ENCODE measurements around the gene GALNT7.
A peak's percentile ranks its signal among the peaks of the same experiment; 100 is the strongest.

GALNT7 gene

GRCh38 chr4:173169428-173170181 lies 994 bp downstream of the GALNT7 start:
- H3K4me2 ChIP-seq (ENCODE audit: low read length), result peak overlapping the region; percentile 92
- TF ChIP-seq CTCF (IDR thresholded peaks at IDR 0.05), result no peak
- H3K27ac ChIP-seq, result peak overlapping the region; percentile 76
- H3K36me3 ChIP-seq (ENCODE audit: control insufficient read depth, insufficient read depth, low read length), result no peaks in the 10 kb centered on the region
- no peaks in the 10 kb centered on the region for H3K27me3 ChIP-seq (ENCODE audit: control insufficient read depth, insufficient read depth, low read length)
- H3K4me1 ChIP-seq, result no peaks in the 10 kb centered on the region
- H2AFZ ChIP-seq, result peak overlapping the region; percentile 77
- peaks cover 10% of the 10 kb centered on the region for H3K79me2 ChIP-seq
- peak overlapping the region; percentile 69 for H3K4me3 ChIP-seq (ENCODE audit: low read depth, low read length)
- H3K9ac ChIP-seq, result no peak overlapping the region
- H3K9me3 ChIP-seq (ENCODE audit: control insufficient read depth, low read length), result no peaks in the 10 kb centered on the region

- Histone ChIP-seq H3K9ac (no peak overlapping the region), H3K27me3 (ENCODE audit: control insufficient read depth, insufficient read depth, low read length) (no peaks in the 10 kb centered on the region), H3K36me3 (ENCODE audit: control insufficient read depth, insufficient read depth, low read length) (no peaks in the 10 kb centered on the region), H3K4me2 (ENCODE audit: low read length) (peak overlapping the region; percentile 92), H3K4me1 (no peaks in the 10 kb centered on the region), H3K27ac (peak overlapping the region; percentile 76), H3K79me2 (peaks cover 10% of the 10 kb centered on the region), H2AFZ (peak overlapping the region; percentile 77), H3K9me3 (ENCODE audit: control insufficient read depth, low read length) (no peaks in the 10 kb centered on the region), H3K4me3 (ENCODE audit: low read depth, low read length) (peak overlapping the region; percentile 69)
- no peak for TF ChIP-seq CTCF (IDR thresholded peaks at IDR 0.05)
Observed at GRCh38 chr4:173170182-173170778, 1.7 kb downstream of the GALNT7 start.

- H3K4me3 ChIP-seq (ENCODE audit: low read depth, low read length), result no peak overlapping the region
- no peaks in the 10 kb centered on the region for H3K9me3 ChIP-seq (ENCODE audit: control insufficient read depth, low read length)
- H2AFZ ChIP-seq, result no peak overlapping the region
- H3K36me3 ChIP-seq (ENCODE audit: control insufficient read depth, insufficient read depth, low read length), result no peaks in the 10 kb centered on the region
- peaks cover 16% of the 10 kb centered on the region for H3K79me2 ChIP-seq
- no peak for TF ChIP-seq CTCF (IDR thresholded peaks at IDR 0.05)
- H3K4me2 ChIP-seq (ENCODE audit: low read length), result no peak overlapping the region
- no peak overlapping the region for H3K9ac ChIP-seq
- no peaks in the 10 kb centered on the region for H3K4me1 ChIP-seq
- H3K27me3 ChIP-seq (ENCODE audit: control insufficient read depth, insufficient read depth, low read length), result no peaks in the 10 kb centered on the region
- no peak overlapping the region for H3K27ac ChIP-seq
Observed at GRCh38 chr4:173171098-173171497, 2.5 kb downstream of the GALNT7 start.

- Histone ChIP-seq H3K79me2 (peaks cover 20% of the 10 kb centered on the region), H3K4me2 (ENCODE audit: low read length) (no peak overlapping the region), H3K9ac (no peak overlapping the region), H2AFZ (no peak overlapping the region), H3K4me3 (ENCODE audit: low read depth, low read length) (no peak overlapping the region), H3K27me3 (ENCODE audit: control insufficient read depth, insufficient read depth, low read length) (no peaks in the 10 kb centered on the region), H3K27ac (no peak overlapping the region), H3K36me3 (ENCODE audit: control insufficient read depth, insufficient read depth, low read length) (no peaks in the 10 kb centered on the region), H3K9me3 (ENCODE audit: control insufficient read depth, low read length) (no peaks in the 10 kb centered on the region), H3K4me1 (no peaks in the 10 kb centered on the region)
- no peak for TF ChIP-seq CTCF (IDR thresholded peaks at IDR 0.05)
Observed at GRCh38 chr4:173171987-173172386, 3.4 kb downstream of the GALNT7 start.

All from parathyroid adenoma (tissue), 2 donors.